Left cardiac atrium (tissue), 4 donors: ENCODE results near the gene PIGR. TPM values are rescaled to one million over a fixed set of nuclear protein-coding genes. Genes with fewer than 3 reads are reported as not detected.

Experiments
- ATAC-seq, 2 donors: fragments of 200-7000 bp; cut with Tn5 transposase; one replicate each; pipeline ENCODE4 v1.9.1; 2020; ENCODE audit warnings: mild to moderate bottlenecking in 2 of 2, moderate library complexity in 2 of 2
- DNase-seq: peaks from one replicate; pipeline ENCODE4 v3.0.0-alpha.2; 2020
- intact Hi-C, 2 donors: fragments of 100-400 bp; cut with DNase I; formaldehyde crosslinking; loops; one replicate each; pipeline versions ENCODE4 v1.14.1 to v1.15.1; 2022 to 2023
- total RNA-seq, 2 donors: library from RNA; stranded (reverse); fragmentation: NEBNext Ultra II Directional; extraction: Animal tissue kit (Norgen Biotek cat#: 25700); gene quantifications; one replicate each; pipeline ENCODE4 v1.2.1, GENCODE V29; 2021
- donor health status: DM: no; HTN: yes; CAD: no.
- donor health status: DM: no; HTN: yes; CAD: no; lungs with severe emphysema.
- donor health status: DM: yes; HTN: yes; CAD: no.
- donor health status: Dilated cardiomyopathy.

Gene PIGR
- total RNA-seq, 2 donors from 2014 or later, result 0.06 to 0.16 TPM

DNA sequence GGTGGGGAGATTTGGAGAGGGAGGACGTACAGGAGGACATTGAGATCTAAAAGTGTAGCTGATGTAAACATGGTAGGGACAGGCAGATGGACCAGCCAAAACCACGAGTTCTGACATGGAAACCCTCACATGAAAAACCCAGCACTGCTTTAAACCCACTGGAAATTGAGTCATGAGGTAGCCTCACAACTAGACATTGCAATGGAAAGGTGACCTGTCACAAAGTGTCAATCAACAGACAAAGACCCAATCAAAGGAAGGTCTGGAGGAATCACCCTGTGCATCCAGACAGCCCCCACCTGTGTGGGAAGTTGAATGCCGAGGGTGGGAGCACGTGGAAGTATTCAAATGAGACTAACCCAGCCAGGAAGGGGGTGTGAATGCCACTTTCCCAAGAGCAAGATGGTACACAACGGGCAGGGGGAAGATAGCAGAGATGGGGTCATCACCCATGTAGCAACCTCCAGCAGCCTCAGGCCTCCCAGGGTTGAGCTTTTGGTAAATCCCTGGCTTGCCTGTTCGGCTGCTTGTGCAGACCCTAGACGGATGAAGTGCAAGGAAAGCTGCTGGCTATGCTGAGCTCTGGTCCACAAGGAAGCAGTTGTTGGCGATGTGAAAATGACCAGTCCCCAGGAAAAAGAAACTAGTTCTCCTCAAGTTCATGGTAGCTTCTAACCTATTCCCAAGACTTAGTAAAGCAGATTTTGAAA is 30.1 kb downstream of the PIGR start:
- no peak for DNase-seq
- intact Hi-C loops, result loop anchor here (10.0 kb wide), 3 partner anchors 171 to 431 kb away; no protein-coding TSS in a partner anchor

DNA sequence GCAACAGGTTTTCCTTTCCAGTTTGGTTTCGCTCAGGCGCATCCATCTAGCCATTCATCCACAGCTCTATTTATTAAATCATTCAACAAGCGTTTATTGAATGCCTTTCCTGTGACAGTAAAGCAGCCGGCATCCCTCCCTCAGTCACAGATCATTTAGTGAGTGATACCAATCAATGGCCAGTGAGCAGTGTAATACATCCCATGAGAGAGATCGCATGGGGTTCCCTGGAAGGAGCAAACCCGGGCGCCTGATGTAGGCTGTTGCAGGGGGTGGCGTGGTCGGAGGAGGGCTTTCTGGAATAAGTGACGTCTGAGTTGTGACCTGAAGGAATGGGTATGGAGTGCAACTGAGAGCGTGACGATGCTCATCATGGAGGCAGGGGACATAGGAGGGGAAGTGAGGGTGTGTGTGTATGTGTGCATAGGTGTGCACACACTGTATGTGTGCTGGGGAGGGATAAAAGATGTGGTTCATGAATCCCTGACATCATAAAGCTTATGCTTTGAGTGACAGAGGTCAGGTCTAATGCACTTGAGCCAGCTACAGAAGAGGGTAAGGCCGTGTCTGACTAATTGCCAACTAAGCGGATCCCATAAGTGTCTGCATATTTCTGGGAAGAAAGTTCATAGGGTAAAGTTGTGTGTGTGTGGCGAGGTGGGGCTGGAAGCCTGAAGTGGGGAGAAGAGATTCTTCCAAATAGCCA is 31.1 kb downstream of the PIGR start:
- ATAC-seq (no peak), DNase-seq (no peak)
- intact Hi-C loops, result loop anchor here (10.0 kb wide), 3 partner anchors 170 to 430 kb away; no protein-coding TSS in a partner anchor

More for the DNA sequence above, 30.1 kb downstream of the PIGR start:
- ATAC-seq, result no peak

DNA sequence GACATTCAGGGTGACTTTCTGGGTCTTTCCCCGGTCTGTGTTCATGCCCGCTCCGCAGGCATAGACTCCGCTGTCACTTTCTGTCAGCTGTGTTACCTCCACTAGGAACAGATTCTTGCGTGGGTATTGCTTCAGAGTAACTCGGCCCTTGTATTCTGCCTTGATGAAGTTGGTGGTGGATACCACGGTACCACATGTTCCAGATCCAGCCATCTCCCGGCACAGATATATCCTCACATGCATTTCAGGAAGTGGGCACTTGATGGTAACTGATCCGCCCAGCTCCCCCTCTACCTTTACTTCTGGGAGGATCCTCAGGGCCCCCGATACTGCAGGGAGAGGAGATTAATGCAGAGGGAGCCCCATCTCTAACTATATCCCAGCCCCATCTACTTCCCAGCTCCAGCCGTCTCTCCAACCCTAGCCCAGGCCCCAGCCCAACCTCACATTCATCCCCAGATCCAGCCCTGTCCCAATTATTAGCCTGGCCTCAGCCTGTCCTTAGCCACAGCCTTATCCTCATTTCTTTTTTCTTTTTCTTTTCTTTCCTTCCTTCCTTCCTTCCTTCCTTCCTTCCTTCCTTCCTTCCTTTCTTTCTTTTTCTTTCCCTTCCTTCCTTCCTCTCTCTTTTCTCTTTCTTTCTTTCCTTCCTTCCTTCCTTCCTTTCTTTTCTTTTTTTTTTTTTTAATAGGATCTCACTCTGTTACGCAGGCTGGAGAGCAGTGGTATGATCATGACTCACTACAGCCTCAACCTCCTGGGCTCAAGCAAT is 32.3 kb downstream of the PIGR start:
- DNase-seq (no peak), ATAC-seq (no peak)
- intact Hi-C loops, result loop anchor here (5.0 to 10.0 kb wide), 6 partner anchors 47 to 429 kb away; partner anchors contain the start of gene IL20 (in 1 of the 2)

DNA sequence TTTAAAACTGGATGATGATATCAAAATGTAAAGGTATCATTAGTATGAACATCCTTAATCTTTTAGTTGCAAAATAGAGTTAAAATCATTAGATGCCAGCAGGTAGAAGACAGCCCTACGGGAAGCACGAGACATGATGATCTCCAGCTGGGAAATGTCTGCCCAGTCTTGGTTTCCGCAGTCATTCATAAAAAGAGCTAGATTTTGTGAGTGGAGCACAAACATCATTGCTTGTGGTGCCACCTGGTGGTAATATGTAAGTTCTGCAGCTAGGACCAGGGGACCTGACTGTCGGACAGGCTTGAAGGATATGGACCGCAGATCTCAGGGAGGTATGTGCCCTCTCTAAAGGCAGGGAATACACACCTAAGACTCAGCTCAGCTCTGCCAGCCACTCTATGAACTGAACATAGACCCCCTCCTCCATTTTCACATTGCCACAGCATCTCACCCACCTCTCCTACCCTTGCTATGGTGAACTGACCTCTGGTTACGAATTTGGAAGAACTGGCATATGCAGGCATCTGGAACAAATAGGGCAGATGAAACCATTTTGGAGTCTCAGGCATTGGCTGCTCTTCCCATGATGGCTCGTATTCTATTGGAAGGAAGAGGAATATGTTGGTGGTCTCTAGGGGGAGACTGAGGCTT is 33.7 kb downstream of the PIGR start:
- ATAC-seq (peak; percentile 51 to 70), DNase-seq (peak; percentile 53)
- intact Hi-C loops, result loop anchor here (5.0 to 10.0 kb wide), 6 partner anchors 45 to 428 kb away; partner anchors contain the start of gene IL20 (in 1 of the 2)

DNA sequence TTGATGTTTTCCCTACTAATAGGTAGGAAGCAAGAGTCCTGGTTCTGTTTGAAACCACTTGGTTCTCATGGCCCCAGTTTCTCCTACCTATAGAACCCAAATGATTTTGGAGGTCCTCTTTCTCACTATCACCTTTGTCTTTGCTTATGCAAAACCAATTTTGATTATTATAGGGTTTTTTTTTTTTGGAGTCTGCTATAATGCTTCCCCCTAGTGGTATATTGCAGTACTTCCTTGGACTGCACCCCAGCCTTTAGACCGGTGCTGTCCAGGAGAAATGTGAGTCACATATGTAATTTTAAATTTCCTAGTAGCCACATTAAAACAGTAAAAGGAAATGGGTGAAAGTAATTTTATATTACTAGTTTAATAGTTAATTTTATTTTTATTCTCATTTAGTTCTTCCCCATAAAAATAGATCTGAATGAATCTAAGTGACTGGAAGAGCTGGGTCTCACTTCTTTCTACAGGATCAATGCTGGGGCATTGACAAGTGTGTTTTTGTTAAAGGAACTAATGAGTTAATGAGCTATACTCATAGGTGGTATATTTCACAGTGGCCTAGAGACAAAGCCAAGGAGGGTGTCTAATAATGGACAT is 35.1 kb downstream of the PIGR start:
- intact Hi-C loops, result loop anchor here (2.0 to 10.0 kb wide), 7 partner anchors 44 to 426 kb away; partner anchors contain the start of gene IL20 (in 1 of the 2)
- no peak for DNase-seq
- ATAC-seq, result peak; percentile 21 to 51

DNA sequence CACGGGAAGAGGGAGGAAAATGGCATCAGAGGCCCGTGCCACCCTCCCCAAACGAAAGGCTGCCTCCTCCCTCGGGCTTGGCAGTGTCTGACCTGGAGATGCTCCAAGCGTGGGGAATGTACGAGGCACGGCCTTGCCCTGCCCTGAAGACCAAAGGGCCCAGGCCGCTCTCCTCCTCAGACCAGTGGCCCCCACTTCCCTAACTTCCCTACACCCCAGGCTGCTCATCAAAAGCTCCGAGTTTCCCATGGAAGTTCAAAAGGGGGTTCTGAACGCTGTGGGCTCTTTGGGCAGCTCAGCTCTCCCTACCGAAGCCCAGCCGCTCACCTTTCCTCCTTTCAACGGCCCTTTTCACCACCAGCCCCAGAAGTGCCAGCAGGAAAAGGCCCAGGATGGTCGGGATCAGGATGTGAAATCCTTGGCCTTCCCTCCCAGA is 36.4 kb downstream of the PIGR start:
- ATAC-seq (peak; percentile 29 to 75), DNase-seq (peak; percentile 37)
- intact Hi-C loops, result loop anchor here (2.0 to 10.0 kb wide), 7 partner anchors 43 to 425 kb away; partner anchors contain the start of gene IL20 (in 1 of the 2)

DNA sequence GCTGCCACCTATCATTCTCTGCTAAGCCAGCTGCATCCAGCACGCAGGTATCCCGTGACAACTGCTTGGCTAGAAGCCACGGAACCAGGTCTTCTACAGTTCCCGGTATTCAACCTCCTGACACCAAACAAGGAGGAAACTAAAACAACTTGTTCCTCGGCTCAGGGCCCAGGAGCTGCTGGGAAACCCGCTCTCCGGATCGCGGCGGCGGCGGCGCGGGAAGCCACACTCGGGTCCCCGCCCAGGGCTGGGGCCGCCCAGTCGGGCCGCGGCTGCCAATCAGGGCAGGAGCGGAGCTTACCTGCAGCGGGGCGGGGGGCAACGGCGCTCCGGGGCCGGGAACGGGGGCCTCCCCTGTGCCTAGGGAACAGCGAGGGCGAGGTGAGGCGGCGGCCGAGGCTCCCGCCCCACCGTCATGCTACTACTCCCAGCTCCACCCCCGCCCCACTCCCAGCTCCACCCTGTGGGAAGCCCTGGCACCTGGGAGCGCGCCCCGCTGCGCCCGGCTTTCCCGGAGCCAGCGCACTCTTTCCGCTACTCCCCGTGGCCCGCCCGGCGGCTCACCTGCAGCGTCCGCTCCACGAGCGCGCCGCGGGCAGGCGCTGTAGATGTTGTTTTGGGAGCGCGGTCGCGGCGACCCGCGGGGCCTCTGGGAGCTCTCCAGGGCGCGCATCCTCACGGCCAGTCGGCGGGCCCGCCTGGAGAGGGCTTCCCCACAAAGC is 36.9 kb downstream of the PIGR start:
- ATAC-seq (peak; percentile 69 to 80), DNase-seq (peak; percentile 79)
- intact Hi-C loops, result no loop called here

DNA sequence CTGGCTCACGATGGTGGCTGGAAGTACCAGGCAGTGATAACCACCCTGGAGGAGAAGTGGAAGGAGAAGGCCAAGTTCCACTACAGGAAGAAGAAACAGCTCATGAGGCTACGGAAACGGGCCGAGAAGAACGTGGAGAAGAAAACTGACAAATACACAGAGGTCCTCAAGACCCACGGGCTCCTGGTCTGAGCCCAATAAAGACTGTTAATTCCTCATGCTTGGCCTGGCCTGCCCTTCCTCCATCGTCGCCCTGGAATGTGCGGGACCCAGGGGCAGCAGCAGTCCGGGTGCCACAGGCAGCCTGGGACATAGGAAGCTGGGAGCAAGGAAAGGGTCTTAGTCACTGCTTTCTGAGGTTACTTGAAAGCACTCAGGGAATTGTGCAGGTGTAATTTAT is 38.2 kb downstream of the PIGR start:
- DNase-seq, result no peak
- no peak for ATAC-seq
- intact Hi-C loops, result no loop called here

DNA sequence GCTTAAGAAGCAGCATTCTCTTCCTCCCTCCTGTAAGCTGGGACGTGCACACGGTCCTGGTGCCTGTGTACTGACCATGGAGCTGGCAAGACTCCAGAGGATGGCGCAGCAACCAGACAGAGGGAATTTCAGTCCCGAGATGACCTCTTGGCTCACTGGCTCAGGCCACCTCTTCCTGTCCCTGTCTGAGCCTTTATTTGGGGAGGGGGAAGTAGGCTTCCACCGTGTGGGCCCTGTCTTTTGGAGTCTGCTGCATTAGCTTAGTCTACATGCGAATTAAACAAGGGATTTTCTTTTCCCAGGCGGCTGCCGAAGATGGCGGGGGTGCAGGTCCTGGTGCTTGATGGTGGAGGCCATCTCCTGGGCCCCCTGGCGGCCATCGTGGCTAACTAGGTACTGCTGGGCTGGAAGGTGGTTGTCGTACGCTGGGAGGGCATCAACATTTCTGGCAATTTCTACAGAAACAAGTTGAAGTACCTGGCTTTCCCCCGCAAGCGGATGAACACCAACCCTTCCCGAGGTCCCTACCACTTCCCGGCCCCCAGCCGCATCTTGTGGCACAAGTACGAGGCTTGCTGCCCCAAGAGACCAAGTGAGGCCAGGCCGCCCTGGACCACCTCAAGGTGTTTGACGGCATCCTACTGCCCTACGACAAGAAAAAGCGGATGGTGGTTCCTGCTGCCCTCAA is 38.8 kb downstream of the PIGR start:
- ATAC-seq (no peak), DNase-seq (no peak)
- intact Hi-C loops, result no loop called here

DNA sequence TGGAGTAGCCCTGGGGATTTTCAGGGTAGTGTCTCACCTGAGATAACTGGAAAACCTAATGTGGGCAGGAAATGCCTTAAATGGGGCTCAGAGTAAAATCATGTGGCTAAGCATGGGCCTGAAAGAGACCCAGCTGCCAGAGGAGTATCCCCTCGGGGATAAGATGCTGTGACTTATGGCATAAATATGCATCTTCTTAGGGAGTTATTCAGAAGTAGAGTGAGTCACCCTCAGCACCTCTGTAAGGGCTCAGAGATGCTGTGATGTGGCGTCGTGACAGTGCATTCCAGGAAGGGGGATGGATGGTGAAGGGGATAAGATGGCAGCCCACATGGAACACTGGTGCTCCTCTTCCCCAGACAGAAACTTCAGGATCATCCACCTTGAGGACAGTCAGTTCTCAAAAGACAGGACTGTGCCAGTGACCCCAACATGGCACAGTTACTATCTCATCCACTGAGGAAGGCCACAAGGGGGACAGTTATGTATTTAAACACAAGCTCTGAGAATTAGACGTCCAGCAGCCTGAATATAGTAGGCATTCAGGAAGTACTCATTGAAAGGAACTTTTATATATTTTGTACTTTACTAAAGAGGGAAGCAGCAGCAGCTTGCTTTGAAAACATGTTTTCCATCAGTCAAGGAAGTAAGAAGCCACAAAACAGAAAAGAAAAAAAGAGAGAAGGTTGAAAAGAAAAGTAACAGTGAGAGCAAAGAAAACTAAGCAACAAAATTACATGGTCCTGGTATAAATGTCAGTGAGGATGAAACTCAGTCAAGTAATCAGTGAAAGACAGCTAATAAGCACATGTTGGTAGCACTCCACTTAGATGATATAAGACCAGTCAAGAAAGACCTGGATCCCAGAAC is 40.7 kb downstream of the PIGR start:
- DNase-seq, result no peak
- intact Hi-C loops, result no loop called here
- ATAC-seq, result peak in 1 of 2 donors; percentile 8

DNA sequence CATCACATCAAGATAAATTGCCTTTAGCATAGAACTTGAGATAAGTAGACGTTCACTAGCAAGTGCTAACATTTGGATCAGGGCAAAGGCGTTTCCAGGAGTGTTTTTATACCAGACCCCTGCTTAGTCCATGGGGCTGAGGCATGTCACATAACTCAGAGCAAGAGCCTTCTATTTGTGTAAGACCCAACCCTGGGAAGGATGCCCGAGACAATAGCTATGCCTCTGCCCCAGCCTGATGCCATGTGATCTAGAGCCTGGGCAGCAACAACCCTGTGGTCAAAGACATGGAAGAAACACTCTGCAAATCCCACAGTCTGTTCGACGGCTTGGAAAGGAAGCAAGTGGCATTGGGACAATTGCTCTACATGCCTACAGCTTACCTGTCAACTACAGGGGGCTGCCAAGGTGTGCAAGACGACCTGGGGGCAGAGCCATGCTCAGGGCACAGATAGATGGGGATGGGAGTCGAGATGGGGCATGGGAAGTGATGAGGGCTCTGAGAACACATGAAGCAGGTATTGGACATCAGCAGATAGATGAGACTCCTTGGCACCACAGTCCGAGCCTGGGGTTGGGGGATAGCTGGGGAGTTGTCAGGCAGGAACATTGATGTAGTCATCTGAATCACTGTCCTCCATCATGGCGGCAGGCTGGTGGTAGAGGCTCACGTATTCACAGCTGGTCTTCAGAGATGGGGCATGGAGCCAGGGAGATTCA is 41.7 kb downstream of the PIGR start:
- DNase-seq (no peak), ATAC-seq (peak in 1 of 2 donors; percentile 43)
- intact Hi-C loops, result no loop called here

DNA sequence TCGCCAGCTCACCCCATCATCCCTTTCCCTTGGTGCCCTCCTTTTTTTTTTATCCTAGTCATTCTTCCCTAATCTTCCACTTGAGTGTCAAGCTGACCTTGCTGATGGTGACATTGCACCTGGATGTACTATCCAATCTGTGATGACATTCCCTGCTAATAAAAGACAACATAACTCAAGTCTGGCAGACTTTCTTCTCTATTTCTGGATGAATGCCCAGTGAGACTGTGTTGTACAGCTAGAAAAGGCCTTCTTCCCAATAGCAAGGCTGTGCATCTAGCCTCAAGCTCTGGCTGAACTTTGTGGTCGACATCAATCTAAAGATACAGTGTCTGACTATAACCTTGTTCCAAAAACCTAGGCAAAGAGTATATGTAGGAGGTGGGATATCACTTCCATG is 42.6 kb downstream of the PIGR start:
- DNase-seq, result no peak
- peak; percentile 37 to 65 for ATAC-seq
- intact Hi-C loops, result no loop called here

DNA sequence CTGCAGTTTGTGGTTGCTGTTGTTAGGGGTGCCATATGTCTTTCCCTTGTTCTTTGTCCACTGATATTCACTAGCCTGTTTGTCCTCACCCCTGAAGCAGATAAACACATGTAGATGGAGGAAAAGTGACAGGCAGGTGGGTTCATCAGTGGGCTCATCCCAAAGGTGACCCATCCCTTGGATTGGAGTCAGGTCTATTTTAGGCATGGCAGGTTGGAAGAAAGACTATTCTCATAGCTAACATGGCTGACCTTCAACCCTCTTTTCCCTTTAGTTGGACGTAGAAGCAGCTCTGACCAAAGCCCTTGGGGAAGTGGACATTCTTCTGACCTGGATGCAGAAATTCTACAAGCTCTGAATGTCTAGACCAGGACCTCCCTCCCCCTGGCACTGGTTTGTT is 43.6 kb downstream of the PIGR start:
- DNase-seq (no peak), ATAC-seq (no peak)
- intact Hi-C loops, result no loop called here

DNA sequence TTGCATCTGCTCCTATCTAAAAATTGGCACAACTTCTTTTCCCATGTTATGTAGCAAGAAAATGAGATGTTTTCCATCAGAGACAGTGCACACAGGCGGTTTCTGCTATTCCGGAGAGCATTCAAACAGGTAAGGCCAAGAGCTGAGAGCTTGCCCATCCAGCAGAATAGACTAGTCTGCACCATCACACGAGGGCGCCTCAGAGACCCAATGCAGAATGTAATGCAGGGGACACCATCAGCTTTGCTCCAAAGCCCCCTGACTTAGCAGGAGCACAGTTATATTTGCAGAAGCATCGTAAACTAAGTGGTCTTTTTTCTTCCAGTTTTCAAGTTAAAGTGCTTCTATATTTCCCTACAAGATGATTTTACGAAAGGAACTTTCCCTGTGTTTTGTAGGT is 44.3 kb downstream of the PIGR start:
- DNase-seq, result no peak
- no peak for ATAC-seq
- intact Hi-C loops, result no loop called here

DNA sequence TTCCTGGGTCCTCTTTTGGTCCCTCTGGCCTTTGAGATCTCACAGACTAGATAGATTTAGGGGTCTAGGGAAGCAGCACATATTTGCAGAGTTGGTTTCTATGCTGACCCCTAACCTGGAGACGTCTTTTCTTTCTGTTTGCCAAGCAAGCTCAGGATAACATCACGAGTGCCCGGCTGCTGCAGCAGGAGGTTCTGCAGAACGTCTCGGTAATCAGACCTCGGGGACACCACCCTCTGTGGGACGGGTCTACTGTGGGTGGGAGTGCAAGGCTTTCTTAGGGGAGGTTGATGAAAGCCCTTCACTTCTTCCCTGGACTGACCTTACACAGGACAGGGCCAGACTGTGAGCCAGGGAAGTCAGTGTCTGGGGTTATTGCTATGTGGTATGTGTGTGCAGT is 46.1 kb downstream of the PIGR start:
- ATAC-seq, result no peak
- DNase-seq, result no peak
- intact Hi-C loops, result no loop called here

DNA sequence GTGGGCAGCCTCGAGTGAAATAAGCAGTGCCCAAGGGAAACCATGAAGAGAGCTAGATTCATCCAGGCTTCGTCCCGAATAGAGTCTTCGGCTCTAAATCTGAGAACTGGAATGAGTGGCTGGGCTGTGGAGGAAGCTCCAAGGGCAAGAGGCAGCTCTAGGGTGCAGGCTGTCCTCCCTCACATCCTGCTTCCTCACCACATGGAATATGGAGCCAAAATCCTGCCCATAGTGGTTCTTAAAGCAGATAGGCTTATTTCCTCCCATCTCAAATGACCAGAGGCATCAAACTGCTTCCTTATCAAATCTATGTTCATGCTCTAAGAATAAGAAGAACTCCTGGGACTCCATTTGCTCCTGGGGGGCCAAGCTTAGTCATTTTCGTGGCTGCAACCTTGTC is 46.5 kb downstream of the PIGR start:
- ATAC-seq, result no peak
- DNase-seq, result no peak
- intact Hi-C loops, result no loop called here
